ENCODE data around the gene SERPINI1. TPM values are rescaled to one million over a fixed set of nuclear protein-coding genes. Genes with fewer than 3 reads are reported as not detected.

SERPINI1 gene
- total RNA-seq, 1 experiment from 2014 or later = 0.30 TPM

DNA sequence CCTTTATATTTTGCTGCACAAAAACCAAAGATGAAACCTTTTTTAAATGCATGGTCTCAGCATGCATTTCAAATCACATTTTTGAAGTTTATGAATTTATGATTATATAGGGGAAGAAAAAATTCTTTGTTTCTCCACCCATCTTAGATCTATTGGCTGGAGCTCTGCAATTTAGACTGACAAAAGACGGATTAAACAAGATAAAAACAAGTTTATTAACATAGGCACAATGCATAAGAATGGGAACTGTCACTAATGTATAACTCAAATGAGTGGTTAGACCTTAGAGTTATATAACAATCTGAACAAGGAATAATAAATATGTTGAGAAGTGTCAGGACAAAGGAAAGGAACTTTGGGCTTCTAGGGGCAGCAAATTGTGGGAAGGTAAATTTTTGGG is 132.5 kb downstream of the SERPINI1 start:
- H3K4me3 ChIP-seq (ENCODE audit: low read depth, low read length, poor library complexity, severe bottlenecking) = no peak overlapping the region
- DNase-seq (ENCODE audit: low spot score) = no peak
- intact Hi-C loops (cut with micrococcal nuclease; ENCODE audit: unreplicated experiment) = no loop called here
- ChIA-PET CTCF (no interaction called here), POLR2A (ENCODE audit: low non-redundant PET) (no interaction called here)
- H3K27ac ChIP-seq (ENCODE audit: low read depth, low read length, poor library complexity, severe bottlenecking) = no peak overlapping the region
- H3K4me1 ChIP-seq (ENCODE audit: insufficient read depth, low read length, poor library complexity, severe bottlenecking) = no peaks in the 10 kb centered on the region
- no peaks in the 10 kb centered on the region for H3K27me3 ChIP-seq (replicated peaks; ENCODE audit: insufficient read depth, low read depth, low read length, poor library complexity)
- no TSS peak for BruUV-seq (replicated peaks)
- H3K36me3 ChIP-seq (ENCODE audit: insufficient read depth, low read length, poor library complexity, severe bottlenecking) = no peaks in the 10 kb centered on the region
- H3K9me3 ChIP-seq (ENCODE audit: low read depth, low read length, poor library complexity, severe bottlenecking) = no peaks in the 10 kb centered on the region
- TF ChIP-seq, protein P1, sequence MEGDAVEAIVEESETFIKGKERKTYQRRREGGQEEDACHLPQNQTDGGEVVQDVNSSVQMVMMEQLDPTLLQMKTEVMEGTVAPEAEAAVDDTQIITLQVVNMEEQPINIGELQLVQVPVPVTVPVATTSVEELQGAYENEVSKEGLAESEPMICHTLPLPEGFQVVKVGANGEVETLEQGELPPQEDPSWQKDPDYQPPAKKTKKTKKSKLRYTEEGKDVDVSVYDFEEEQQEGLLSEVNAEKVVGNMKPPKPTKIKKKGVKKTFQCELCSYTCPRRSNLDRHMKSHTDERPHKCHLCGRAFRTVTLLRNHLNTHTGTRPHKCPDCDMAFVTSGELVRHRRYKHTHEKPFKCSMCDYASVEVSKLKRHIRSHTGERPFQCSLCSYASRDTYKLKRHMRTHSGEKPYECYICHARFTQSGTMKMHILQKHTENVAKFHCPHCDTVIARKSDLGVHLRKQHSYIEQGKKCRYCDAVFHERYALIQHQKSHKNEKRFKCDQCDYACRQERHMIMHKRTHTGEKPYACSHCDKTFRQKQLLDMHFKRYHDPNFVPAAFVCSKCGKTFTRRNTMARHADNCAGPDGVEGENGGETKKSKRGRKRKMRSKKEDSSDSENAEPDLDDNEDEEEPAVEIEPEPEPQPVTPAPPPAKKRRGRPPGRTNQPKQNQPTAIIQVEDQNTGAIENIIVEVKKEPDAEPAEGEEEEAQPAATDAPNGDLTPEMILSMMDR (conservative IDR thresholded peaks at IDR 0.05; ENCODE audit: low read depth, low read length) = no peak
- no peak for TF ChIP-seq EZH2 (IDR thresholded peaks at IDR 0.05; ENCODE audit: borderline replicate concordance, low read depth, low read length, poor library complexity, severe bottlenecking)

DNA sequence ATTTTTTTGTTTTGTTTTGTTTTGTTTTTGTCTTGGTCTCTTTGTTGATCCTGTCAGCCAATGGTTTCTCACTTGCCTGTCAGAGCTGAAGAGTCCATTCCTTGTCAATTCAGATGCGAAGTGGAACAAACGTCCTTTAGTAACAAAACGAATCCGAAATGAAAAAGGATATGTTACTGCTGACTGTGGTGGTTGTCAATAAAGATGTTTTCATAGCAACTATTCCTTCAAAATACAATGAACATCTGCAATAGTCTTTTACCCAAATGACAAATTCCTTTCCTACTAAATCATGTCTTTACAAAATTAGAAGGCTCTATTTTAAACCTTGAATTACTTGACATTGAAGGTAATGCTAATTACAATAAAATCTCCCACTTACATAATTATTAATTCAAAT is 134.7 kb downstream of the SERPINI1 start:
- Histone ChIP-seq H3K9me3 (ENCODE audit: low read depth, low read length, poor library complexity, severe bottlenecking) (no peaks in the 10 kb centered on the region), H3K4me1 (ENCODE audit: insufficient read depth, low read length, poor library complexity, severe bottlenecking) (no peaks in the 10 kb centered on the region), H3K27me3 (replicated peaks; ENCODE audit: insufficient read depth, low read depth, low read length, poor library complexity) (no peaks in the 10 kb centered on the region), H3K36me3 (ENCODE audit: insufficient read depth, low read length, poor library complexity, severe bottlenecking) (no peaks in the 10 kb centered on the region), H3K4me3 (ENCODE audit: low read depth, low read length, poor library complexity, severe bottlenecking) (no peak overlapping the region), H3K27ac (ENCODE audit: low read depth, low read length, poor library complexity, severe bottlenecking) (no peak overlapping the region)
- intact Hi-C loops (cut with micrococcal nuclease; ENCODE audit: unreplicated experiment) = no loop called here
- no peak for DNase-seq (ENCODE audit: low spot score)
- TF ChIP-seq, protein P1 (conservative IDR thresholded peaks at IDR 0.05; ENCODE audit: low read depth, low read length) = no peak
- TF ChIP-seq EZH2 (IDR thresholded peaks at IDR 0.05; ENCODE audit: borderline replicate concordance, low read depth, low read length, poor library complexity, severe bottlenecking) = no peak
- ChIA-PET POLR2A (ENCODE audit: low non-redundant PET) (no interaction called here), CTCF (no interaction called here)
- BruUV-seq (replicated peaks) = no TSS peak

DNA sequence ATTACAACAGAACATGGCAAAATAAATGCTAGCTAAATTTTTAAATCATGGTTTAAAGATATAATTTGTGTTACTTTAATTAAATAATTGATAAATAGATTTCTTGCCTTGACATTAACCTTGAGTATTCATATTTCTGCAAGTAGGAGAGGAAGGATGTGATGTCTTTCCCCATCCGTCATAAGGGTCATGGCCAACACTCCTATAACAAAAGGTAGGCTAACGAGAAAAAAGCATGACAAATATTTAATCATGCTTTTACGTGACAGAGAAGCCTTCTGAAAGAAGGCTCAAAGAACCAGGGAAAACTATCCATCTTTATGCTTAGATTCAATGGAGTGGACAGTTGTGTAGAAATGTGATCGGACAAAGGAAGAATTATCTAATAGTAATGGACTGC is 135.2 kb downstream of the SERPINI1 start:
- Histone ChIP-seq H3K27me3 (replicated peaks; ENCODE audit: insufficient read depth, low read depth, low read length, poor library complexity) (no peaks in the 10 kb centered on the region), H3K27ac (ENCODE audit: low read depth, low read length, poor library complexity, severe bottlenecking) (no peak overlapping the region), H3K4me1 (ENCODE audit: insufficient read depth, low read length, poor library complexity, severe bottlenecking) (no peaks in the 10 kb centered on the region), H3K36me3 (ENCODE audit: insufficient read depth, low read length, poor library complexity, severe bottlenecking) (no peaks in the 10 kb centered on the region), H3K9me3 (ENCODE audit: low read depth, low read length, poor library complexity, severe bottlenecking) (no peaks in the 10 kb centered on the region), H3K4me3 (ENCODE audit: low read depth, low read length, poor library complexity, severe bottlenecking) (no peak overlapping the region)
- POLR2A ChIA-PET (ENCODE audit: low non-redundant PET) = no interaction called here
- BruUV-seq (replicated peaks) = no TSS peak
- intact Hi-C loops (cut with micrococcal nuclease; ENCODE audit: unreplicated experiment) = no loop called here
- CTCF ChIA-PET = no interaction called here
- no peak for DNase-seq (ENCODE audit: low spot score)
- TF ChIP-seq EZH2 (IDR thresholded peaks at IDR 0.05; ENCODE audit: borderline replicate concordance, low read depth, low read length, poor library complexity, severe bottlenecking) = no peak

DNA sequence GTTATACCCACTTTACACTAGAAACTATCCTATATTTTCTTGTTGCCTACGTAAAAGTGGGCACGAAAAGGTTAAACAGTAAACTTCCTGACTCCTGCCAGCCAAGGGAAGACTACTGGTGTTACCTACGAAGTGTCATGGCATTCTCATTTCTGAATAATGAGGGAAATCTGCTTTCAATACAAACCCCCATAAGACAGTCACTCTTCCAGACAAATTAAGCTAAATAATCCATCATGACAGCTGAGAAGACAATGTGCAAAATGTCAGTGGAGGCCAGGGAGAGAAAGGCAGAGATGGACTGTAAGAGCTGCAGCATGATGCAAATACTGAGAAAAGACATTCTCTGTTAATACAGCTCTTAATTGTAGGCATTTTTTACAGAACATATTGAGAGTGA is 136.5 kb downstream of the SERPINI1 start:
- TF ChIP-seq, protein P1 (conservative IDR thresholded peaks at IDR 0.05; ENCODE audit: low read depth, low read length) = no peak
- no peak for TF ChIP-seq EZH2 (IDR thresholded peaks at IDR 0.05; ENCODE audit: borderline replicate concordance, low read depth, low read length, poor library complexity, severe bottlenecking)
- BruUV-seq (replicated peaks) = no TSS peak
- Histone ChIP-seq H3K9me3 (ENCODE audit: low read depth, low read length, poor library complexity, severe bottlenecking) (no peaks in the 10 kb centered on the region), H3K4me1 (ENCODE audit: insufficient read depth, low read length, poor library complexity, severe bottlenecking) (no peaks in the 10 kb centered on the region), H3K36me3 (ENCODE audit: insufficient read depth, low read length, poor library complexity, severe bottlenecking) (no peaks in the 10 kb centered on the region), H3K27me3 (replicated peaks; ENCODE audit: insufficient read depth, low read depth, low read length, poor library complexity) (no peaks in the 10 kb centered on the region), H3K27ac (ENCODE audit: low read depth, low read length, poor library complexity, severe bottlenecking) (no peak overlapping the region), H3K4me3 (ENCODE audit: low read depth, low read length, poor library complexity, severe bottlenecking) (no peak overlapping the region)
- DNase-seq (ENCODE audit: low spot score) = no peak
- intact Hi-C loops (cut with micrococcal nuclease; ENCODE audit: unreplicated experiment) = no loop called here
- ChIA-PET CTCF (no interaction called here), POLR2A (ENCODE audit: low non-redundant PET) (no interaction called here)

All from A673 (cell line).